ENCODE measurements around the gene CAPN2.

DNA sequence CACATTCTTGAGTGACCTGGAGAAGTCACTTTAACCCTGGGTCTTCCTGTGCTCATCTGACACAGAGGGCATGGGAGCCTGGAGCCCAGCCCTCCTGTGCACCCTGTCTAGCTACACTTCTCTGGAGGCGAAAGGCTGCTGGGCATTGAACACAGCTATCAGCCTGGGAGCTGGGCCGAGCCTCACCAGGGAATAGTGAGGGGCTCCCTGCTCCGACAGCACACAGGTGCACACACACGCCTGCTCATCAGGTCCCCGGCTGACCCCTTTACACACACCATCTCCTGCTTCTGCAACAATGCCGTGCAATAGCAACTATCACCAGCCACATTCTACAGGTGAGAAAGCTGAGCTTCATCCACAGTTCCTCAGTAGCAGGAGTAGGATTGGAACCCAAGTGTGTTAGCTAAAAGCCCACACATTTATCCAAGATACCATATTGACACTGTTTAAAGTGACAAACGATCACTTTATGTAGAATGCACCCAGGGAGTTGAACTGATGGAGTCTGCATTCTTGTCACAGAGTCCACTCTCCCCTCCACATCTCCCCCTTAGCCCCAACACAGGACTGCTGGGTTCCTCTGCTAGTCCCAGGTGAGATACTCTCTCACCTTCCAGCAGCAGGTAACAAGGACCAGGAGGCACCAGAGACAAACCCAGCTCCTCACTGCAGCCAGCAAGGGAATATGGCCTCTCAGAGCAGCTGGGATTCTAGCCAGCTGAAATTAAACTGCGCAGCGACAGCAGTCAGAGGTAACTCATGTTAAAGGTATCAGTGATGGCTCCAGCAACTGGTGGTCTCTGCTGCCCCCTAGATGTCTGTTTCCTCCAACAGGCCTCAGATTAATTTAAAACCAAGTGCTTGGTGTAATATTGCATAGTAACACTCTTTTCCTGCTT lies 28.5 kb upstream of the CAPN2 start:
- TF ChIP-seq POLR2A (IDR thresholded peaks at IDR 0.05; ENCODE audit: low read length) (no peak), GATA1 (IDR thresholded peaks at IDR 0.05; ENCODE audit: low read depth, low read length) (no peak)
